ENCODE measurements around the gene C20orf144.

The C20orf144 gene

GRCh38 chr20:33701629-33702450, 39.7 kb downstream of the C20orf144 start:
- H3K4me3 ChIP-seq (ENCODE audit: low read depth, low read length) = no peak overlapping the region
- no peak for DNase-seq (ENCODE audit: low read depth)
- no peak for TF ChIP-seq CTCF (IDR thresholded peaks at IDR 0.05; ENCODE audit: control insufficient read depth, extremely low read depth, insufficient read depth)

- no peak overlapping the region for H3K4me3 ChIP-seq (ENCODE audit: low read depth, low read length)
- TF ChIP-seq CTCF (IDR thresholded peaks at IDR 0.05; ENCODE audit: control insufficient read depth, extremely low read depth, insufficient read depth) = no peak
- no peak for DNase-seq (ENCODE audit: low read depth)
Measured at GRCh38 chr20:33702861-33703260, 40.7 kb downstream of the C20orf144 start.

- TF ChIP-seq CTCF (IDR thresholded peaks at IDR 0.05; ENCODE audit: control insufficient read depth, extremely low read depth, insufficient read depth) = no peak
- H3K4me3 ChIP-seq (ENCODE audit: low read depth, low read length) = no peak overlapping the region
- no peak for DNase-seq (ENCODE audit: low read depth)
Measured at GRCh38 chr20:33703498-33704137, 41.5 kb downstream of the C20orf144 start.

- no peak overlapping the region for H3K4me3 ChIP-seq (ENCODE audit: low read depth, low read length)
- TF ChIP-seq CTCF (IDR thresholded peaks at IDR 0.05; ENCODE audit: control insufficient read depth, extremely low read depth, insufficient read depth) = no peak
- no peak for DNase-seq (ENCODE audit: low read depth)
Measured at GRCh38 chr20:33704197-33704924, 42.2 kb downstream of the C20orf144 start.

- TF ChIP-seq CTCF (IDR thresholded peaks at IDR 0.05; ENCODE audit: control insufficient read depth, extremely low read depth, insufficient read depth) = no peak
- DNase-seq (ENCODE audit: low read depth) = no peak
Measured at GRCh38 chr20:33707668-33708067, 45.5 kb downstream of the C20orf144 start.

GRCh38 chr20:33709398-33709797, 47.3 kb downstream of the C20orf144 start:
- DNase-seq (ENCODE audit: low read depth) = no peak
- no peak for TF ChIP-seq CTCF (IDR thresholded peaks at IDR 0.05; ENCODE audit: control insufficient read depth, extremely low read depth, insufficient read depth)
- no peak overlapping the region for H3K4me3 ChIP-seq (ENCODE audit: low read depth, low read length)

More at GRCh38 chr20:33707668-33708067, 45.5 kb downstream of the C20orf144 start:
- no peak overlapping the region for H3K4me3 ChIP-seq (ENCODE audit: low read depth, low read length)
